ENCODE results near the gene ZNF181.
A peak's percentile ranks its signal among the peaks of the same experiment; 100 is the strongest.

The ZNF181 gene

DNA sequence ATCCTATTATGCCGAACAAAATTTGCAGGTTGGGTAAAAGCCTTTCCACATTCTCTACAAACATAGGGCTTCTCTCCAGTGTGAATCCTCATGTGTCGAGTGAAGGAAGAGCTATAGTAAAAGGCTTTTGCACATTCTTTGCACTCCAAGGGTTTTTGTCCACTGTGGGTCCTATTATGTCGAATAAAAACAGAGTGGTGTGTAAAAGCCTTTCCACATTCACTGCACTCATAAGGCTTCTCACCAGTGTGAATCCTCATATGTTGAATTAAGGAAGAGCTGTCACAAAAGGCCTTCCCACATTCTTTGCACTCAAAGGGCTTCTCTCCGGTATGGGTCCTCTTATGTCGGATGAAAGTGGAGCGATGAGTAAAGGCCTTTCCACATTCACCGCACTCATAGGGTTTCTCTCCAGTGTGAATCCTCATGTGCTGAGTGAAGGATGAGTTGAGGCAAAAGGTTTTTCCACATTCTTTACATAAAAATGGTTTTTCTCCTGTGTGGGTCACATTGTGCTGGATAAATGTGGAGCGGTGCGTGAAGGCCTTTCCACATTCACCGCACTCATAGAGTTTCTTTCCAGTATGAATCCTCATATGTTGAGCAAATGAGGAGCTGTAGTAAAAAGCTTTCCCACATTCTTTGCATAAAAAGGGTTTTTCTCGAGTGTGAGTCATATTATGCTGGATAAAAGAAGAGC lies 25.3 kb downstream of the ZNF181 start:
- no peak for DNase-seq

DNA sequence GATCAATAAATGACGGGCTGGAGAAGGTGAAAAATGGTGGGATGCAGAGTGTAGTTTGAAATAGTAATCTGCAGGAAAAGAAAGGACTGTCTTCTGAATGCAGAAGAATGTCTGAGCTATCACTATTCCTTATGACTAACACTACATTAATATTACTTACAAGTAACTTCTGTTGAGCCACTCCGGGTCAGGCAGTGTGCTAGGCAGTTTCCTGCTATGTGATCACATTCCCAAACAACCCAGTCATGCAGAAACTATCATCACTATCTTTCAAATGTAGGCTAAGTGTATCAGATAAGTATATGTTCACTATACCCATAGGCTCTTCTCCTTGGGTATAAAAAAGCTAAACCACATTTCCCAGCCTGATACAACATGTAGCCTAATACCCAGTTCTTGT lies 32.3 kb downstream of the ZNF181 start:
- no peak for DNase-seq

- DNase-seq = no peak
Observed at GRCh38 chr19:34767951-34768350, 33.9 kb downstream of the ZNF181 start.

- DNase-seq = peak; percentile 84
Observed at GRCh38 chr19:34772697-34773554, 38.9 kb downstream of the ZNF181 start, which contains the start of gene ZNF599. Gene ZNF599, minus strand, starts transcription at chr19:34773215. Its CDS starts 374 bp downstream, at chr19:34772841.

GRCh38 chr19:34773555-34773864 lies 39.5 kb downstream of the ZNF181 start:
- no peak for DNase-seq

DNA sequence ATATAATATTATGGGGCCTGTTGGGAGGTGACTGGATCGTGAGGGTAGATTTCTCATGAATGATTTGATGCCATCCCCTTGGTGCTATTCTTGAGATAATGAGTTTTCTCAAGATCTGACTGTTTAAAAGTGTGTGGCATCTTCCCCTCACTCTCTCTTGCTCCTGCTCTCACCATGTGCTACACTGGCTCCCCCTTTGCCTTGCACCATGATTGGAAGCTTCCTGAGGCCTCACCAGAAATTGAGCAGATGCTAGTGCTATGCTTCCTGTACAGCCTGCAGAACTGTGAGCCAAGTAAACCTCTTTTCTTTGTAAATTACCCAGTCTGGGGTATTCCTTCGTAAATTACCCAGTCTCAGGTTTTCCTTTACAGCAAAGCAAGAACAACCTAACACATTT lies 40.8 kb downstream of the ZNF181 start:
- DNase-seq = no peak

DNA sequence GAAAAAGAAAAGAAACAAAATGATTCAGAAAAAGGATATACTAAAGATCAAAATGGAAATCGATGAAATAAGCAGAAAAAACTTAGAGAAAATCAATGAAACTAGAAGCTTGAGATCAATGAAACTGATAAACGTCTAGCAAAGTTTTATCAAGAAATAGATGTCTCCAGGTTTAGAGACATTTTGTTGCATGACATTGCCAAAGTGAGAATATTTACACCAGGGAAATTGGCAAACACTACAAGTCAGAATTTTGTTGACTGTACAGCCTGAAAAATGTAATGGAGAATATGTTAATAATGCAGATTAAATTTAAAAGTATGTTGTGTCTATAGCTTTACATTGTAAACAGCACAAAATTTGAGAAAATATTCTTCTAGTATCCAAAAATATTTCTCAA lies 44.3 kb downstream of the ZNF181 start:
- DNase-seq = no peak

- no peak for DNase-seq
Observed at GRCh38 chr19:34779652-34780051, 45.6 kb downstream of the ZNF181 start.

DNA sequence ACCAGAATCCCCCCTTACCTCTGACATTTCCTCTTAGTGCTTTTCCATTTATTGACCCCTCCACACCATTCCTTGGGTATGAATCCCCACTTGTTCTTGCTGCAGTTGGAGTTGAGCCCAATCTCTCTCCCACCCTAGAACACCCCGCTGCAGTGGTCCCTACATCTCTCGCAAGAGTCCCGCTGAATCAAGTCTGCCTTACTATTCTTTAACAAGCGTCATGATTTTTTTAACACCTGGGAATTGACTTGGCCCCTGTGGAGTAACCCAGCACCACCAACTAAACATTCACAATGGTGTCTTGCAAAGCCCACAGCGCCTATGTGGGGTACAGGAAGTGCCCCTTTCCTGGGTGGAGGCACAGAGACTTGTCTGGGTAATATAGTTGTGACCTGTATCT lies 52.2 kb downstream of the ZNF181 start:
- DNase-seq = no peak

DNA sequence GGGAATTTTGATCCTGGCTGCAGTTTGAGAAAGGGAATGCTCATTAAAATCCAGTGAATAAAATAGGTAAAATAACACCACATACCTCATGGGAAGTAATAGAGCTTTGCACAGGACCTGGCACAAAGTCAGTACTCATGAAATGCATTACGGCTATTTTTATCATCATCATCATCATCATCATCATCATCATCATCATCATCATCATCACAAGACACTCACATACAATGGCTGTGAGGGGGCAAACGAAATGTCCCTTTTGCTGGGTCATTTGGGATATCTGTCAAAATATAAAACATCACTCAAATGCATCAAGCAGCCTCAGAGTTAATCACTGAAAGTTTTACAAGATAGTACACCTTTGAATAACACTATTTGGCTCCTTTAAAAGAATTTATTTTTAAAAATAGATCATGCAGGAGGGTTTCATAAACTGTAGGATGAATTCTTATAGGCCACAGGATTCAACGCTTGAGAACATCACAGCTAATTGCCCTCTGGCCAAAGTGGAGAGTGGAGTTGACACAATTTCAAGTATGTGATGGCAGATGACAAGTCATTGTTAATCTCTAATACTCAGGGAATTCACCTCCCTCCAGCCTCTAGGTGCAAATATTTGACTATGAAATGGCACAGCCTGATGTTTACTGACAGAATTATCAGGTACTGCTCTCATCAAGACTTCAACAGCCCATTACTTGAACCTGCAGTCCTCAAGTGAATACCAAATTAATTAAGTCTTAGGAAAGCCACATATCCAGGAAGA lies 53.2 kb downstream of the ZNF181 start:
- DNase-seq = no peak

DNA sequence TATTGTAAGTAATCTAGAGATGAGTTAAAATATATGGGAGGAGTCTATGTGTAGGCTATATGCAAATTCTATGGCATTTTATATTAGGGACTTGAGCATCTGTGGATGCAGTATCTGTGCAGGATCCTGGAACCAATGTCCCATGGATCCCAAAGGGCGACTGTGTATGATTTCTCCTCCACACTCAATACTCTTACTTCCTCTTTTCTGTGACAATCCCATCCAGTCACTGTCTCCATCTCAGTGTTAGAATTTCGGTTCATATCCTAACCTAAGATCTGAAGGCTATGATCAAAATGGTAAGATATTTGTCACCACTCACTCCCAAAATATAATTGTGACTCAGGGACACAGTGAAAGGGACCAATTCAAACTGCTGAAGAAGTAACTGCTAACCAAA lies 54.0 kb downstream of the ZNF181 start:
- no peak for DNase-seq

DNA sequence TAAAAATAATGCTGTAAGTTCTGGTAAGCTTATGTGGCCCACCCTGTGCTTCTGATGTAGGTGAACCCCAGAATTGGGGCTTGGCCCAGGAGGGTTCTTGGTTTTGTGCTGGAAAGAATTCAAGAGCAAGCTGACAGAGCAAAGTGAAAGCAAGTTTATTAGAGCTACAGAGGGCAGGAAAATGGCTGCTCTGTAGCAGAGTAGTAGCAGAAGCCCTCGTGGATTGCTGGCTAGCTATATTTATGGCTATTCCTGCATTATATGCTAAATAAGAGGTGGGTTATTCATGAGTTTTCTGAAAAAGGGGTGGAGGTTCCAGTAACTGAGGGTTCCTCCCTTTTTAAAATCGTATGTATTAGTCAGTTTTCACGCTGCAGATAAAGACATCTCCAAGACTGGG lies 59.5 kb downstream of the ZNF181 start:
- no peak for DNase-seq

GRCh38 chr19:34794066-34794960 lies 60.3 kb downstream of the ZNF181 start:
- no peak for DNase-seq
